GM19452 (cell line): Measurements from ENCODE around the gene NSD2.
A peak's percentile ranks its signal among the peaks of the same experiment; 100 is the strongest.
"Not testable (repeated sequence)": the region's sequence is repeated elsewhere in the genome, so short reads cannot be mapped to it uniquely, and the experiment has no call there.

Experiments used
- ATAC-seq: cut with Tn5 transposase; IDR thresholded peaks from one replicate; pipeline ENCODE4 v1.9.1; 2021; ENCODE audit not compliant: unreplicated experiment

NSD2 gene

GRCh38 chr4:1896658-1896991 lies 25.4 kb downstream of the NSD2 start:
- no peak for ATAC-seq

DNA sequence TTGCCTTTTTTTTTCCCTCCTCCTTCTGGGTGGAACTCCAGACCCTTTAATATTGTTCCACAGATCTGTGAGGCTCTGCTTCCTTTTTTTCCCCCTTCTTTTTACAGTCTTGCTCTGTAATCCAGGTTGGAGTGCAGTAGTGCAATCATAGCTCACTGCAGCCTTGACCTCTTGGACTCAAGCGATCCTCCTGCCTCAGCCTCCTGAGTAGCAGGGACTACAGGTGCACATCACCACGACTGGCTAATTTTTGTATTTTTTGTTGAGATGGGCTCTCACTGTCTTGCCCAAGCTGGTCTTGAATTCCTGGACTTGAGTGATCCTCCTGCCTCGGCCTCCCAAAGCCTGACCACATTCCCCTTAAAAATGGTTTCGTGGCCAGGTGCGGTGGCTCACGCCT lies 26.8 kb downstream of the NSD2 start:
- ATAC-seq, result no peak

- no peak for ATAC-seq
Measured at GRCh38 chr4:1898681-1899080, 27.5 kb downstream of the NSD2 start.

GRCh38 chr4:1899149-1900086 lies 28.2 kb downstream of the NSD2 start:
- peak; percentile 87 for ATAC-seq

DNA sequence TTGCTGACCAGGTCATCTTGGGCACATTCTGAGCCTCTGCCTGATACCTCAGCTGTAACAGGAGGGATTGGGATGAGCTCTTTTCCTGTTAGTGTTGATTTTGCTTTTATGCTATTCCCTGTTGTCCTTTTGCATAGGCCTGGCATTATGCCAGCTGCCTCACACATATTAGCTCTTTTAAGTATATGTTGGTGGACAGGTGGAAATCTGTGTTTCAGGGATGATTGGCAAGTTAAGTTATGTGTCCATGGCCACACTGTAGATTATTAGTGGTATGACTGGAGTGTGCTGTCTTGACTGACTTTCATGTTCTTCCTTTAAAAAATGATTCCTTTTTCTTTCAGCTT lies 28.9 kb downstream of the NSD2 start:
- no peak for ATAC-seq

DNA sequence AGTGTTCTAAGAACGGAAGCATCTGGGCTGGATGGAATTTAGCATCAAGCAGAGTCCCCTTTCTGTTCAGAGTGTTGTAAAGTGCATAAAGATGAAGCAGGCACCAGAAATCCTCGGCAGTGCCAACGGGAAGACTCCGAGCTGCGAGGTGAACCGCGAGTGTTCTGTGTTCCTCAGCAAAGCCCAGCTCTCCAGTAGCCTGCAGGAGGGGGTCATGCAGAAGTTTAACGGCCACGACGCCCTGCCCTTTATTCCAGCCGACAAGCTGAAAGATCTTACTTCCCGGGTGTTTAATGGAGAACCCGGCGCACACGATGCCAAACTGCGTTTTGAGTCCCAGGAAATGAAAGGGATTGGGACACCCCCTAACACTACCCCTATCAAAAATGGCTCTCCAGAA lies 29.4 kb downstream of the NSD2 start:
- ATAC-seq, result no peak

GRCh38 chr4:1901127-1901526 lies 29.9 kb downstream of the NSD2 start:
- ATAC-seq, result no peak

DNA sequence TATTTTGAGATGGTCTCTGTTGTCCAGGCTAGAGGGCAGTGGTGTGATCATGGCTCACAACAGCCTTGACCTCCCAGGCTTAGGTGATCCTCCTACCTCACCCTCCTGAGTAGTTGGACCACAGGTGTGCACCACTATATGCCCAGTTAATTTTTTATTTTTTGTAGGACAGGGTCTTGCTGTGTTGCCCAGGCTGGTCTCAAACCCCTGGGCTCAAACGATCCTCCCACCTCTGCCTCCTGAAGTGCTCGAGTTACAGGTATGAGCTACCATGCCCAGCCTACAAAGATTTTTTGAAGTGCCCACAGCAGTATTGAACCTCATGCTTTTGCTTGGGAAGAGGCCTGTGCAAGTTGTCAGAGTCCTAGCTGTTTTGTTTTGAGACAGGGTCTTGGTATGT lies 31.1 kb downstream of the NSD2 start:
- no peak for ATAC-seq

DNA sequence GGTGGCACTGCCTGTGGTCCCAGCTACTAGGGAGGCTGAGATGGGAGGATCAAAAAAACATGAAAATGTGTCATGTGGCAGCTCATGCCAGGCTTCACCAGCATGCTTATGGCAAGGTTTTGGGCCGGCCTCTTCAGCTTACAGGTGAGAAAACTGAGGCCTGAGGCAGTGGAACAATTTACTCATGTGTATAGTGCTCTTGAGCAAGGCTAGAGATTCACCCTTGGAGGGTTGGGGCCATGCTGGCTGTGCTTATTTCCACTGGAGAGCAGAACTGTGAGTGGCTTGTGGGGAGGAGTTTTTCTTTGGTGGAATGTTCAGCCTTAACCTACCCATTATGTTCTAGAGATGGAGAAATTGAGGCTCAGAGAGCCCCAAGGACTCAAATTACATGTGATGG lies 31.8 kb downstream of the NSD2 start:
- no peak for ATAC-seq

DNA sequence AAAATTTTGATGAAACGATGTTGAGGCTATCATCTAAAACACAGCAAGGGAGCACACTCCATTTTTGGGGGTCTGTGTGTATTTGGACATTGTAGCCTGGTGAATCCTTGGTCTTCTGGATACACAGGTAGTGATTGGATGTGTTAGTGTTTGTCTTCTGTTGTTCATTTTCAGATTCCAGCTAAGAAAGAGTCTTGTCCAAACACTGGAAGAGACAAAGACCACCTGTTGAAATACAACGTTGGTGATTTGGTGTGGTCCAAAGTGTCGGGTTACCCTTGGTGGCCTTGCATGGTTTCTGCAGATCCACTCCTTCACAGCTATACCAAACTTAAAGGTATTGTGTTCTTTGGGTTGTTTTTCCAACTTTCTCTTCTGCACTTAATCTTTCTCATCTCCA lies 32.8 kb downstream of the NSD2 start:
- ATAC-seq, result no peak

DNA sequence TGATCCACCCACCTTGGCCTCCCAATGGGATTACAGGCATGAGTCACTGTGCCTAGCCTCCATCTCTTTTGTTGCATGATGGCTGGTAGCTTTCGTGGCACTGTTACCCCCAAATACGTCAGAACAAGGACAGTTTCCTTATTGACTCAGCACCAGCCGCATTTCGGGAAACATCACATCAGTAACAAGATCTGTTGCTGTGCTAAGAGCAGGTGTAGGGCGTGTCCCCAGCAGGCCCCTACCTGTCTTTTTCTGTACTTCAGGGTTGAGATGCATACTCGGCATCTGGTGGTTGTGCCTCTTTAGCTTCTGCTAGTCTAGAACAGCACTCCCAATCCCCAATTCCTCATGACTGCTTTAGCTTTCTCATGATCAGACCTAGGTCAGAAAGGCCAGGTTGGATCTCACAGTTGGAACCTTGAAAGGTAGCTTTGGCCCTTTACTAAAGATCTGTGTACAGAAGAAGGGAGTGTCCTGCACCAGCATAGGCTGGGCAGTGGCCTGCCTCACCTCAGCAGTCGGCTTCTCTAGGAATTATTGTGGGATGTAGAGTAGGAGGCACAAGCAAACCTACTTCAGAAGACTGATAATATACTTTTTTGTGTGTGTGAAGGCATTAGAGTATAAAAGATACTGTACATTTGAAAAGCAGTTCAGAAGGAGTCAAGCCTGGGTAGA lies 36.8 kb downstream of the NSD2 start:
- no peak for ATAC-seq

DNA sequence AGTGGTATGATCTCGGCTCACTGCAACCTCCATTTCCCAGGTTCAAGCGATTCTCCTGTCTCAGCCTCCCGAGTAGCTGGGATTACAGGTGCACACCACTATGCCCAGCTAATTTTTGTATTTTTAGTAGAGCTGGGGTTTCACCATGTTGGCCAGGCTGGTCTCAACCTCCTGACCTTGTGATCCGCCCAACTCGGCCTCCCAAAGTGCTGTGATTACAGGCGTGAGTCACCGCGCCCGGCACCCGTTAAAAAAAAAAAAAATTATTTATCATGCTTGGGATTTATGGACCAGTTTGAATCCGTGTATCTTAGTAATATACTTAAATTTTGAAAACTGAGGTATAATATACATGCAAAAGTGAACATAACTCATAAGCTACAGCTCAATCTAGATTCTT lies 38.5 kb downstream of the NSD2 start:
- not testable (repeated sequence) for ATAC-seq

DNA sequence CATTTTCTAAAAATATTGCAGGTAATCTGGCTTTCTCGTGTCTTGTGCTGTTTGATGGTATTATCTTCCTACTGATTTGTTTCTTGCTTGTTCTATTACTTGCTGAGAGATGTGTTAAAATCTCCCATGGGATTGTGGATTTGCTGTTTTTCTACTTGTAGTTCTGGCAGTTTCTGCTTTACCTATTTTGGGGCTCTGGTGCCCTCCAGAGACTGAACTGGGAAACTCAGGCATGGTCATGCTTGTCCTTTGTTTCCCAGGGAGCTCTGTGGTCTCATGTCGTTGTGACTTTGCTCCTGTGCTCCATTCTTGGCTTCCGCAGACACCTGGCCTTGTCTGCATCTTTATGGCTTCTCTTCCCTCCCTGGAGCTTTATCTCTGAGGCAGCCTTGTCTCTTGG lies 39.5 kb downstream of the NSD2 start:
- ATAC-seq, result no peak

DNA sequence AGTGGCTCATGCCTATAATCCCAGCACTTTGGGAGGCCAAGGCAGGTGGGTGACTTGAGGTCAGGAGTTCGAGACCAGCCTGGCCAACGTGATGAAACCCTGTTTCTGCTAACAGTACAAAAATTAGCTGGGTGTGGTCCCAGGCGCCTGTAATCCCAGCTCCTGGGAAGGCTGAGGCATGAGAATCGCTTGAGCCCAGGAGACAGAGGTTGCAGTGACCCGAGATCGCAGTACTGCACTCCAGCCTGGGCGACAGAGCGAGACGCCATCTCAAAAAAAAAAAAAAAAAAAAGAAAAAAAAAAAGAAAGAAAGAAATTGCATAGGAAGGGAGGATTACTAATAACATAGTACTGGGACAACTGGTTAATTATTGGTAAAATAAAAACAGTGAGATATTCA lies 40.1 kb downstream of the NSD2 start:
- ATAC-seq, result not testable (repeated sequence)

DNA sequence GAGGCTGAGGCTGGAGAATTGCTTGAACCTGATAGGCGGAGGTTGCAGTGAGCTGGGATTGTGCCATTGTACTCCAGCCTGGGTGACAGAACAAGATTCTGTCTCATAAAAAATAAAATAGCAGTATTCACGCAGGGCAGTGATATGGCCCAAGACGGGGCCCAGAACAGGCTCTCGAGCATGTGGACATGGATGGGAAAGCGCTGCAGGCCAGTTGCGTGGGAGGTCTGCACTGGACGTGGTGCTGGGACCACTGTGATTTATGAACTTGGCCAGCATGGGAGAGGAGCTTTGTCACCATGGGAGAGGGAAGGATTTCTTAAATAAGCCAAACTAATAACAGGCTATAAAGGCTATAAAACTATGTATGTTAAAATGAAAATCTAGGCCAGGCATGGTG lies 51.6 kb downstream of the NSD2 start:
- ATAC-seq, result no peak

GRCh38 chr4:1927675-1928074 lies 56.5 kb downstream of the NSD2 start:
- ATAC-seq, result no peak

GRCh38 chr4:1928356-1929239 lies 57.4 kb downstream of the NSD2 start:
- no peak for ATAC-seq

DNA sequence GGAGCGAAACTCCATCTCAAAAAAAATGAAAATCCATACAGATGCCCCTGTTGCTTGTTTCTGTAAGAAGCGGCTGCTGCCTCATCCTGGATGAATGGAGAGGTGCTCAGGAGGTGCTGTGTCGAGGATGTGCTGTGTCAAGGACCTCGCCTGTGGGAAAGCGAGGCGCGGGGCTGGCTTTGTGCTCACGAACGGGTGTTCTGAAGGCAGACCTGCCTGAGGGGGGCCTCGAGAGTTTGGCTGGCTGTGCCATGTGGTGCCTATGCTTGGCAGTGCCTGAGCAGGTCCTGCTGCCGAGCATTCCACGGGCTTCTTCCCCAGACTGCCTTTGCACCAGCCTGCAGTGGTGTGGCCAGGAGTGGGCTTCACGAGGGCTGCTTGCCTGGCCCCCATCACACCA lies 61.5 kb downstream of the NSD2 start:
- ATAC-seq, result no peak

DNA sequence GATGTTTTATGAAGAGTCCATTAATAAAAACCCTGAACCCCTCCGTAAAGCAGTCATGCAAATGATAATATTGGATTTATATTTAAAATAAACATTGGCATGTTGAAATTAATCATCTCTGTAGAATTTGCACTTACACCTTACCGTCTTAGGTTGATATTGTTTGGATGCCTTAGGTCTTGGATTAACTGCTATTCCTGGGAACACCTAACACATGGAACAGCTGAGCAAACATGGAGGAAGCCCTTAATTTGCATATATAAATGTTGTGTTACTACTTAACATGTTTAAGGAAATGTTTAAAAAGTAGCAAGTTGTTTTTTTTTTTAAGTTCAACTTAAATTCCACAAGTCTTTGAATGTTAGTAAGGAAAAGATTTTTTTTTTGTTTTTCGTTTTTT lies 62.5 kb downstream of the NSD2 start:
- ATAC-seq, result no peak

- no peak for ATAC-seq
Measured at GRCh38 chr4:1937550-1937949, 66.4 kb downstream of the NSD2 start.

- ATAC-seq, result no peak
Measured at GRCh38 chr4:1938027-1938426, 66.8 kb downstream of the NSD2 start.
